HEK293 (cell line): ENCODE data around the gene PPFIA3.

Experiments used
- CTCF ChIA-PET: fragments of 350-600 bp; formaldehyde crosslinking; extraction: SDS; loops from one replicate; lab custom pipeline; 2021; ENCODE audit warnings: antibody characterized with exemption; lab: Yijun Ruan, JAX
- POLR2A ChIA-PET: fragments of 300-600 bp; formaldehyde crosslinking; extraction: SDS; loops from one replicate; lab custom pipeline; 2020; ENCODE audit warnings: antibody characterized with exemption, inconsistent platforms; lab: Yijun Ruan, JAX
- H3K27ac ChIP-seq: fragments of 200-500 bp; sonication (Bioruptor generic); 2 replicates; pipeline ENCODE4 v1.5.1; 2014; ENCODE audit warnings: low read depth, low read length, control low read depth, inconsistent platforms; ENCODE audit errors: extremely low read depth
- H3K36me3 ChIP-seq, 2 experiments: fragments of 200-500 bp in 1 of 2; sonication (Bioruptor generic) in 1 of 2; 1 replicate in 1 of 2; 2 replicates in 1 of 2; pipeline ENCODE4 v1.5.1; 2014 to 2017; ENCODE audit warnings: inconsistent platforms in 2 of 2, low read length in 2 of 2; ENCODE audit not compliant: control insufficient read depth in 2 of 2, insufficient read depth in 1 of 2
- H3K4me1 ChIP-seq: fragments of 200-500 bp; sonication (Bioruptor generic); 2 replicates; pipeline ENCODE4 v1.5.1; 2014; ENCODE audit warnings: mild to moderate bottlenecking, low read length, inconsistent platforms; ENCODE audit not compliant: control insufficient read depth, insufficient read depth
- H3K4me3 ChIP-seq: 2 replicates; pipeline ENCODE4 v1.5.1; 2011; ENCODE audit warnings: low read depth, mild to moderate bottlenecking, control low read depth, low read length, moderate library complexity
- H3K9me3 ChIP-seq: fragments of 200-500 bp; sonication (Bioruptor generic); 2 replicates; pipeline ENCODE4 v1.5.1; 2014; ENCODE audit warnings: low read depth, low read length, inconsistent platforms; ENCODE audit not compliant: control insufficient read depth, insufficient read depth
- OSR2 ChIP-seq: fragments of 450-650 bp; formaldehyde crosslinking; IDR thresholded peaks from 2 replicates; pipeline ENCODE4 v1.5.1; 2016; ENCODE audit warnings: missing biosample characterization, missing genetic modification characterization
- SP7 ChIP-seq: fragments of 450-650 bp; formaldehyde crosslinking; IDR thresholded peaks from 2 replicates; pipeline ENCODE4 v1.5.1; 2016; ENCODE audit warnings: missing biosample characterization, missing genetic modification characterization
- TCF7L2 ChIP-seq: IDR thresholded peaks from 2 replicates; pipeline ENCODE4 v1.6.1; 2011; ENCODE audit warnings: low read depth, mild to moderate bottlenecking, inconsistent platforms, low read length, moderate library complexity, borderline replicate concordance
- ZNF292 ChIP-seq: fragments of 450-650 bp; formaldehyde crosslinking; IDR thresholded peaks from 2 replicates; pipeline ENCODE4 v1.5.1; 2016; ENCODE audit warnings: low read depth, missing biosample characterization, missing genetic modification characterization, borderline replicate concordance
- ZNF341 ChIP-seq: fragments of 450-650 bp; formaldehyde crosslinking; IDR thresholded peaks from 2 replicates; pipeline ENCODE4; 2016; ENCODE audit warnings: low read depth, missing biosample characterization, missing genetic modification characterization
- ZNF416 ChIP-seq: fragments of 450-650 bp; formaldehyde crosslinking; IDR thresholded peaks from 2 replicates; pipeline ENCODE4 v1.5.1; 2016; ENCODE audit warnings: missing biosample characterization, missing genetic modification characterization
- ZNF555 ChIP-seq: fragments of 450-650 bp; formaldehyde crosslinking; conservative IDR thresholded peaks from 2 replicates; pipeline ENCODE4 v1.5.1; 2017; ENCODE audit warnings: missing biosample characterization, mild to moderate bottlenecking, missing genetic modification characterization, inconsistent platforms
- ZNF560 ChIP-seq: fragments of 450-650 bp; formaldehyde crosslinking; IDR thresholded peaks from 2 replicates; pipeline ENCODE4 v1.5.1; 2017; ENCODE audit warnings: missing biosample characterization, missing genetic modification characterization, borderline replicate concordance
- ZNF747 ChIP-seq: fragments of 450-650 bp; formaldehyde crosslinking; IDR thresholded peaks from 2 replicates; pipeline ENCODE4 v1.5.1; 2016; ENCODE audit warnings: missing biosample characterization, missing genetic modification characterization
- ZNF776 ChIP-seq: fragments of 450-650 bp; formaldehyde crosslinking; IDR thresholded peaks from 2 replicates; pipeline ENCODE4 v1.5.0; 2017; ENCODE audit warnings: missing biosample characterization, missing genetic modification characterization, borderline replicate concordance
- ZNF837 ChIP-seq: fragments of 450-650 bp; formaldehyde crosslinking; IDR thresholded peaks from 2 replicates; pipeline ENCODE4 v1.5.1; 2016; ENCODE audit warnings: missing biosample characterization, missing genetic modification characterization
- ZSCAN16 ChIP-seq: fragments of 450-650 bp; formaldehyde crosslinking; IDR thresholded peaks from 2 replicates; pipeline ENCODE4 v1.5.1; 2016; ENCODE audit warnings: missing biosample characterization, missing genetic modification characterization
- TF ChIP-seq, protein P1 (sequence below): fragments of 450-650 bp; formaldehyde crosslinking; IDR thresholded peaks from 2 replicates; pipeline ENCODE4 v1.5.1; 2016; ENCODE audit warnings: missing biosample characterization, missing genetic modification characterization
- TF ChIP-seq, protein P2 (sequence below): fragments of 450-650 bp; formaldehyde crosslinking; IDR thresholded peaks from 2 replicates; pipeline ENCODE4 v1.5.1; 2016; ENCODE audit warnings: missing biosample characterization, missing genetic modification characterization, low read depth
- TF ChIP-seq, protein P3 (sequence below): fragments of 450-650 bp; formaldehyde crosslinking; IDR thresholded peaks from 2 replicates; pipeline ENCODE4 v1.5.1; 2016; ENCODE audit warnings: missing biosample characterization, missing genetic modification characterization
- TF ChIP-seq, protein P4 (sequence below): fragments of 450-650 bp; formaldehyde crosslinking; IDR thresholded peaks from 2 replicates; pipeline ENCODE4 v1.5.1; 2016; ENCODE audit warnings: missing biosample characterization, missing genetic modification characterization
- TF ChIP-seq, protein P5 (sequence below): fragments of 450-650 bp; formaldehyde crosslinking; conservative IDR thresholded peaks from 2 replicates; pipeline ENCODE4 v1.5.1; 2016; ENCODE audit warnings: low read depth, missing biosample characterization, missing genetic modification characterization

PPFIA3 gene

DNA sequence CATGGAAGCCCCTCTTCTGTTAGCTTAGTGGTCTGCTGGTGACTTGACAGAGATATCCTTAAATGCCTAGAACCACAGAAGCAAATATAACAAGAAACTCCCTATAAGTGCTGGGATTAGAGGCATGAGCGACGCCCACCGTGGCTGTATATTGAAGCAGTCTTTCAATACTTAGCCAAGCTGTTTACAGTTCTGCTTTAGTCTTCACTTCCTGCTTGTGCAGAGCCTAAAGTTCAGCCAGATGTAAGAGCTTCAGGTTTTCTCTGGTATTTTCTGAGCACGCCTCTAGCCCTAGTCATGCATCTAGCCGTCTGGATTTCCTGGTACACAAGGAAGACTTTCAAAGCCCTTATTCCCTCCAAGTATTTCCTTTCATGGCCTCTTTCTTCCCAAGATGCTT lies 66.8 kb downstream of the PPFIA3 start:
- Histone ChIP-seq H3K9me3 (no peaks in the 10 kb centered on the region), H3K4me3 (no peak overlapping the region), H3K36me3 (peaks cover 3 to 40% of the 10 kb centered on the region in 2 experiments; a peak in 2 of 3 replicates), H3K27ac (no peak overlapping the region), H3K4me1 (no peaks in the 10 kb centered on the region)
- CTCF ChIA-PET, result interaction anchor here (0.6 to 7.3 kb wide), 5 partner anchors 13 to 88 kb away, joined by 3 to 73 read pairs (median 3); no protein-coding TSS in a partner anchor
- POLR2A ChIA-PET, result interaction anchor here (1.5 kb wide), 1 partner anchor 13 kb away, joined by 4 read pairs; no protein-coding TSS in a partner anchor
- TF ChIP-seq, protein P1, sequence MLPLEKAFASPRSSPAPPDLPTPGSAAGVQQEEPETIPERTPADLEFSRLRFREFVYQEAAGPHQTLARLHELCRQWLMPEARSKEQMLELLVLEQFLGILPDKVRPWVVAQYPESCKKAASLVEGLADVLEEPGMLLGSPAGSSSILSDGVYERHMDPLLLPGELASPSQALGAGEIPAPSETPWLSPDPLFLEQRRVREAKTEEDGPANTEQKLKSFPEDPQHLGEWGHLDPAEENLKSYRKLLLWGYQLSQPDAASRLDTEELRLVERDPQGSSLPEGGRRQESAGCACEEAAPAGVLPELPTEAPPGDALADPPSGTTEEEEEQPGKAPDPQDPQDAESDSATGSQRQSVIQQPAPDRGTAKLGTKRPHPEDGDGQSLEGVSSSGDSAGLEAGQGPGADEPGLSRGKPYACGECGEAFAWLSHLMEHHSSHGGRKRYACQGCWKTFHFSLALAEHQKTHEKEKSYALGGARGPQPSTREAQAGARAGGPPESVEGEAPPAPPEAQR, result no peak
- TF ChIP-seq ZNF292 (tag by site-specific recombination) (no peak), ZNF416 (tag by site-specific recombination) (no peak), SP7 (tag by site-specific recombination) (no peak), ZNF555 (no peak)

DNA sequence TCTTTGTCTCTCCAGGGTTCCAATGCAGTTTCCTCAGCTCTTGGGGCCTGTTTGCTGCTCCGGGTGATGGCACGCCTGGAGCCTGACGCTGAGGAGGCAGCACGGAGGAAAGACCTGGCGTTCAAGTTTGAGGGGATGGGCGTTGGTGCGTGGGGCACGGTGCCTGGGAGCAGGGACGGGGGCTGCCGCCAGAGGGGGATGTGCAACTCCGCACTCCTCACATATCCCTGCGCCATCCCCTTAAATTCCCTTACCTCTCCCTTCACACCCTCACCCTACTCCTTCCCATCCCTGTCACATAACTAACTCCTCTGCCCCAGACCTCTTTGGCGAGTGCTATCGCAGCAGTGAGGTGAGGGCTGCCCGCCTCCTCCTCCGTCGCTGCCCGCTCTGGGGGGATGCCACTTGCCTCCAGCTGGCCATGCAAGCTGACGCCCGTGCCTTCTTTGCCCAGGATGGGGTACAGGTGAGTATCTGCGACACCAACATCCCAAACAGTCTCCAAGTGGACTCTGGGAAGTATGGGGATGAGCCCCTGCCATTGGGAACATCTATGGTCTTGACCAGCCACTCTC lies 69.4 kb downstream of the PPFIA3 start:
- H3K36me3 ChIP-seq, result peaks cover 3 to 36% of the 10 kb centered on the region in 2 experiments; a peak in 2 of 3 replicates
- TF ChIP-seq ZNF747 (tag by site-specific recombination) (no peak), ZNF560 (tag by site-specific recombination) (no peak), ZNF837 (tag by site-specific recombination) (no peak), ZNF776 (tag by site-specific recombination) (no peak), ZSCAN16 (tag by site-specific recombination) (no peak), TCF7L2 (no peak), OSR2 (no peak), ZNF341 (tag by site-specific recombination) (no peak)
- TF ChIP-seq, protein P2, sequence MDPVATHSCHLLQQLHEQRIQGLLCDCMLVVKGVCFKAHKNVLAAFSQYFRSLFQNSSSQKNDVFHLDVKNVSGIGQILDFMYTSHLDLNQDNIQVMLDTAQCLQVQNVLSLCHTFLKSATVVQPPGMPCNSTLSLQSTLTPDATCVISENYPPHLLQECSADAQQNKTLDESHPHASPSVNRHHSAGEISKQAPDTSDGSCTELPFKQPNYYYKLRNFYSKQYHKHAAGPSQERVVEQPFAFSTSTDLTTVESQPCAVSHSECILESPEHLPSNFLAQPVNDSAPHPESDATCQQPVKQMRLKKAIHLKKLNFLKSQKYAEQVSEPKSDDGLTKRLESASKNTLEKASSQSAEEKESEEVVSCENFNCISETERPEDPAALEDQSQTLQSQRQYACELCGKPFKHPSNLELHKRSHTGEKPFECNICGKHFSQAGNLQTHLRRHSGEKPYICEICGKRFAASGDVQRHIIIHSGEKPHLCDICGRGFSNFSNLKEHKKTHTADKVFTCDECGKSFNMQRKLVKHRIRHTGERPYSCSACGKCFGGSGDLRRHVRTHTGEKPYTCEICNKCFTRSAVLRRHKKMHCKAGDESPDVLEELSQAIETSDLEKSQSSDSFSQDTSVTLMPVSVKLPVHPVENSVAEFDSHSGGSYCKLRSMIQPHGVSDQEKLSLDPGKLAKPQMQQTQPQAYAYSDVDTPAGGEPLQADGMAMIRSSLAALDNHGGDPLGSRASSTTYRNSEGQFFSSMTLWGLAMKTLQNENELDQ, result no peak
- TF ChIP-seq, protein P3, sequence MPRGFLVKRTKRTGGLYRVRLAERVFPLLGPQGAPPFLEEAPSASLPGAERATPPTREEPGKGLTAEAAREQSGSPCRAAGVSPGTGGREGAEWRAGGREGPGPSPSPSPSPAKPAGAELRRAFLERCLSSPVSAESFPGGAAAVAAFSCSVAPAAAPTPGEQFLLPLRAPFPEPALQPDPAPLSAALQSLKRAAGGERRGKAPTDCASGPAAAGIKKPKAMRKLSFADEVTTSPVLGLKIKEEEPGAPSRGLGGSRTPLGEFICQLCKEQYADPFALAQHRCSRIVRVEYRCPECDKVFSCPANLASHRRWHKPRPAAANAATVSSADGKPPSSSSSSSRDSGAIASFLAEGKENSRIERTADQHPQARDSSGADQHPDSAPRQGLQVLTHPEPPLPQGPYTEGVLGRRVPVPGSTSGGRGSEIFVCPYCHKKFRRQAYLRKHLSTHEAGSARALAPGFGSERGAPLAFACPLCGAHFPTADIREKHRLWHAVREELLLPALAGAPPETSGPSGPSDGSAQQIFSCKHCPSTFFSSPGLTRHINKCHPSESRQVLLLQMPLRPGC (tag by site-specific recombination), result no peak
- TF ChIP-seq, protein P4, sequence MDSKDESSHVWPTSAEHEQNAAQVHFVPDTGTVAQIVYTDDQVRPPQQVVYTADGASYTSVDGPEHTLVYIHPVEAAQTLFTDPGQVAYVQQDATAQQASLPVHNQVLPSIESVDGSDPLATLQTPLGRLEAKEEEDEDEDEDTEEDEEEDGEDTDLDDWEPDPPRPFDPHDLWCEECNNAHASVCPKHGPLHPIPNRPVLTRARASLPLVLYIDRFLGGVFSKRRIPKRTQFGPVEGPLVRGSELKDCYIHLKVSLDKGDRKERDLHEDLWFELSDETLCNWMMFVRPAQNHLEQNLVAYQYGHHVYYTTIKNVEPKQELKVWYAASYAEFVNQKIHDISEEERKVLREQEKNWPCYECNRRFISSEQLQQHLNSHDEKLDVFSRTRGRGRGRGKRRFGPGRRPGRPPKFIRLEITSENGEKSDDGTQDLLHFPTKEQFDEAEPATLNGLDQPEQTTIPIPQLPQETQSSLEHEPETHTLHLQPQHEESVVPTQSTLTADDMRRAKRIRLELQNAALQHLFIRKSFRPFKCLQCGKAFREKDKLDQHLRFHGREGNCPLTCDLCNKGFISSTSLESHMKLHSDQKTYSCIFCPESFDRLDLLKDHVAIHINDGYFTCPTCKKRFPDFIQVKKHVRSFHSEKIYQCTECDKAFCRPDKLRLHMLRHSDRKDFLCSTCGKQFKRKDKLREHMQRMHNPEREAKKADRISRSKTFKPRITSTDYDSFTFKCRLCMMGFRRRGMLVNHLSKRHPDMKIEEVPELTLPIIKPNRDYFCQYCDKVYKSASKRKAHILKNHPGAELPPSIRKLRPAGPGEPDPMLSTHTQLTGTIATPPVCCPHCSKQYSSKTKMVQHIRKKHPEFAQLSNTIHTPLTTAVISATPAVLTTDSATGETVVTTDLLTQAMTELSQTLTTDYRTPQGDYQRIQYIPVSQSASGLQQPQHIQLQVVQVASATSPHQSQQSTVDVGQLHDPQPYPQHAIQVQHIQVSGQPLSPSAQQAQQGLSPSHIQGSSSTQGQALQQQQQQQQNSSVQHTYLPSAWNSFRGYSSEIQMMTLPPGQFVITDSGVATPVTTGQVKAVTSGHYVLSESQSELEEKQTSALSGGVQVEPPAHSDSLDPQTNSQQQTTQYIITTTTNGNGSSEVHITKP, result no peak
- TF ChIP-seq, protein P5, sequence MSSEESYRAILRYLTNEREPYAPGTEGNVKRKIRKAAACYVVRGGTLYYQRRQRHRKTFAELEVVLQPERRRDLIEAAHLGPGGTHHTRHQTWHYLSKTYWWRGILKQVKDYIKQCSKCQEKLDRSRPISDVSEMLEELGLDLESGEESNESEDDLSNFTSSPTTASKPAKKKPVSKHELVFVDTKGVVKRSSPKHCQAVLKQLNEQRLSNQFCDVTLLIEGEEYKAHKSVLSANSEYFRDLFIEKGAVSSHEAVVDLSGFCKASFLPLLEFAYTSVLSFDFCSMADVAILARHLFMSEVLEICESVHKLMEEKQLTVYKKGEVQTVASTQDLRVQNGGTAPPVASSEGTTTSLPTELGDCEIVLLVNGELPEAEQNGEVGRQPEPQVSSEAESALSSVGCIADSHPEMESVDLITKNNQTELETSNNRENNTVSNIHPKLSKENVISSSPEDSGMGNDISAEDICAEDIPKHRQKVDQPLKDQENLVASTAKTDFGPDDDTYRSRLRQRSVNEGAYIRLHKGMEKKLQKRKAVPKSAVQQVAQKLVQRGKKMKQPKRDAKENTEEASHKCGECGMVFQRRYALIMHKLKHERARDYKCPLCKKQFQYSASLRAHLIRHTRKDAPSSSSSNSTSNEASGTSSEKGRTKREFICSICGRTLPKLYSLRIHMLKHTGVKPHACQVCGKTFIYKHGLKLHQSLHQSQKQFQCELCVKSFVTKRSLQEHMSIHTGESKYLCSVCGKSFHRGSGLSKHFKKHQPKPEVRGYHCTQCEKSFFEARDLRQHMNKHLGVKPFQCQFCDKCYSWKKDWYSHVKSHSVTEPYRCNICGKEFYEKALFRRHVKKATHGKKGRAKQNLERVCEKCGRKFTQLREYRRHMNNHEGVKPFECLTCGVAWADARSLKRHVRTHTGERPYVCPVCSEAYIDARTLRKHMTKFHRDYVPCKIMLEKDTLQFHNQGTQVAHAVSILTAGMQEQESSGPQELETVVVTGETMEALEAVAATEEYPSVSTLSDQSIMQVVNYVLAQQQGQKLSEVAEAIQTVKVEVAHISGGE, result no peak
- TF ChIP-seq, all 188 proteins: peak for 0
- POLR2A ChIA-PET, result no interaction called here
- H3K9me3 ChIP-seq, result no peaks in the 10 kb centered on the region
- CTCF ChIA-PET, result interaction anchor here (0.6 to 7.3 kb wide), 4 partner anchors 10 to 91 kb away, joined by 3 to 73 read pairs (median 4); no protein-coding TSS in a partner anchor
- H3K27ac ChIP-seq, result no peak overlapping the region
- H3K4me3 ChIP-seq, result no peak overlapping the region
- no peaks in the 10 kb centered on the region for H3K4me1 ChIP-seq
